GM12878 (cell line): Measurements from ENCODE around the gene PDCD5. TPM values are rescaled to one million over a fixed set of nuclear protein-coding genes. Genes with fewer than 3 reads are reported as not detected.

Experiments
- ASH2L ChIP-seq: fragments of 300-600, 200-600 bp; sonication (generic); IDR thresholded peaks from 2 replicates; pipeline ENCODE4 v1.6.1; 2017; ENCODE audit warnings: low read depth, mild to moderate bottlenecking, borderline replicate concordance
- ATF7 ChIP-seq: fragments of 450-650 bp; IDR thresholded peaks from 2 replicates; pipeline ENCODE4 v1.6.1; 2016; ENCODE audit warnings: low read depth, mild to moderate bottlenecking
- BHLHE40 ChIP-seq, 2 experiments: fragments of 450-650 bp in 1 of 2; IDR thresholded peaks; 2 replicates each; pipeline ENCODE4 v1.6.1; 2011 to 2017; ENCODE audit warnings: low read depth in 2 of 2, borderline replicate concordance in 1 of 2, improper control_type of control experiment in 1 of 2, low read length in 1 of 2, mild to moderate bottlenecking in 1 of 2
- BRCA1 ChIP-seq: IDR thresholded peaks from 2 replicates; pipeline ENCODE4 v1.6.1; 2011; ENCODE audit warnings: low read depth, low read length, improper control_type of control experiment
- CHD1 ChIP-seq: IDR thresholded peaks from 2 replicates; pipeline ENCODE4 v1.6.1; 2012; ENCODE audit warnings: low read depth, low read length, improper control_type of control experiment
- GATAD2B ChIP-seq: fragments of 450-650 bp; conservative IDR thresholded peaks from 2 replicates; pipeline ENCODE4 v1.6.1; 2017; ENCODE audit warnings: low read depth, mild to moderate bottlenecking, moderate library complexity
- IKZF1 ChIP-seq: fragments of 450-650 bp; conservative IDR thresholded peaks from 2 replicates; pipeline ENCODE4 v1.6.1; 2017; ENCODE audit warnings: antibody characterized with exemption, mild to moderate bottlenecking
- IKZF2 ChIP-seq, 2 experiments: fragments of 450-650 bp; IDR thresholded peaks; 2 replicates each; pipeline ENCODE4 v1.6.1; 2017; ENCODE audit warnings: mild to moderate bottlenecking in 2 of 2, moderate library complexity in 2 of 2
- KLF5 ChIP-seq: fragments of 450-650 bp; IDR thresholded peaks from 2 replicates; pipeline ENCODE4 v1.6.1; 2014; ENCODE audit warnings: mild to moderate bottlenecking; ENCODE audit not compliant: partially characterized antibody
- LARP7 ChIP-seq: fragments of 450-650 bp; IDR thresholded peaks from 2 replicates; pipeline ENCODE4 v1.6.1; 2017; ENCODE audit warnings: mild to moderate bottlenecking
- MYC ChIP-seq: IDR thresholded peaks from 2 replicates; pipeline ENCODE4 v1.6.1; 2011; ENCODE audit warnings: mild to moderate bottlenecking, low read length, moderate library complexity, inconsistent platforms; ENCODE audit not compliant: insufficient read depth, insufficient replicate concordance, insufficient read length, severe bottlenecking
- NR2C1 ChIP-seq: fragments of 450-650 bp; IDR thresholded peaks from 2 replicates; pipeline ENCODE4 v1.6.1; 2017; ENCODE audit warnings: antibody characterized with exemption, mild to moderate bottlenecking, moderate library complexity
- POLR2AphosphoS5 ChIP-seq: IDR thresholded peaks from 2 replicates; pipeline ENCODE4 v1.6.1; 2011; ENCODE audit warnings: mild to moderate bottlenecking, low read length, inconsistent platforms
- RCOR1 ChIP-seq: conservative IDR thresholded peaks from 2 replicates; pipeline ENCODE4 v1.6.1; 2012; ENCODE audit warnings: low read depth, low read length, improper control_type of control experiment
- RUNX3 ChIP-seq: IDR thresholded peaks from 2 replicates; pipeline ENCODE4 v1.6.1; 2012; ENCODE audit warnings: low read length, inconsistent platforms
- SMAD5 ChIP-seq: IDR thresholded peaks from 2 replicates; pipeline ENCODE4 v1.6.1; 2016; ENCODE audit warnings: antibody characterized with exemption, low read depth
- SUZ12 ChIP-seq: fragments of 200-600 bp; sonication (generic); IDR thresholded peaks from one replicate; pipeline ENCODE4 v1.6.1; 2018; ENCODE audit warnings: antibody characterized with exemption, mild to moderate bottlenecking; ENCODE audit not compliant: unreplicated experiment
- TCF7 ChIP-seq: IDR thresholded peaks from 2 replicates; pipeline ENCODE4 v1.6.1; 2014; ENCODE audit warnings: antibody characterized with exemption, borderline replicate concordance
- WRNIP1 ChIP-seq: IDR thresholded peaks from 2 replicates; pipeline ENCODE4 v1.6.1; 2011; ENCODE audit warnings: low read depth, low read length, improper control_type of control experiment, borderline replicate concordance
- ZNF207 ChIP-seq: fragments of 450-650 bp; IDR thresholded peaks from 2 replicates; pipeline ENCODE4 v1.6.1; 2014; ENCODE audit warnings: antibody characterized with exemption, mild to moderate bottlenecking, borderline replicate concordance
- ZNF217 ChIP-seq: fragments of 450-650 bp; IDR thresholded peaks from 2 replicates; pipeline ENCODE4 v1.6.1; 2017; ENCODE audit warnings: antibody characterized with exemption, mild to moderate bottlenecking
- ZNF24 ChIP-seq: fragments of 450-650 bp; IDR thresholded peaks from 2 replicates; pipeline ENCODE4 v1.6.1; 2017; ENCODE audit warnings: antibody characterized with exemption, mild to moderate bottlenecking
- polyA plus RNA-seq, 11 experiments: library from polyadenylated mRNA; depleted of rRNA in 4 of 11; unstranded in 6 of 11; stranded (reverse) in 5 of 11; fragments of >200 nt; fragmentation: Nextera tagmentation in 4 of 11; fragmentation: Illumina TruSeq in 1 of 11; extraction: Ambion mirVana in 4 of 11; extraction: Trizol in 1 of 11; gene quantifications; 1 replicate in 1 of 11; 2 replicates in 10 of 11; pipeline versions ENCODE4 v1.2.1 to v1.2.3, GENCODE V29; 2011 to 2016; ENCODE audit warnings: inconsistent platforms in 2 of 11, missing spikeins in 2 of 11, low read depth in 1 of 11
- total RNA-seq, 4 experiments: library from RNA; depleted of rRNA in 3 of 4; stranded (reverse); fragments of >200 nt in 3 of 4; fragmentation: Illumina TruSeq in 1 of 4; extraction: Trizol in 1 of 4; gene quantifications; 2 replicates each; pipeline versions ENCODE4 v1.2.1 to v1.2.3, GENCODE V29; 2013 to 2021
- TF ChIP-seq, protein P1 (sequence below): fragments of 450-650 bp; IDR thresholded peaks from 2 replicates; pipeline ENCODE4 v1.6.1; 2017; ENCODE audit warnings: mild to moderate bottlenecking, moderate library complexity
- TF ChIP-seq, protein P2 (sequence below): fragments of 450-650 bp; IDR thresholded peaks from 2 replicates; pipeline ENCODE4 v1.6.1; 2017; ENCODE audit warnings: mild to moderate bottlenecking, moderate library complexity

The PDCD5 gene
- total and polyA plus RNA-seq, 10 of the 15 experiments (the other 5 are each of a cell fraction or from before 2014, with no cell fraction given), result 124 to 556 (median 227) TPM

DNA sequence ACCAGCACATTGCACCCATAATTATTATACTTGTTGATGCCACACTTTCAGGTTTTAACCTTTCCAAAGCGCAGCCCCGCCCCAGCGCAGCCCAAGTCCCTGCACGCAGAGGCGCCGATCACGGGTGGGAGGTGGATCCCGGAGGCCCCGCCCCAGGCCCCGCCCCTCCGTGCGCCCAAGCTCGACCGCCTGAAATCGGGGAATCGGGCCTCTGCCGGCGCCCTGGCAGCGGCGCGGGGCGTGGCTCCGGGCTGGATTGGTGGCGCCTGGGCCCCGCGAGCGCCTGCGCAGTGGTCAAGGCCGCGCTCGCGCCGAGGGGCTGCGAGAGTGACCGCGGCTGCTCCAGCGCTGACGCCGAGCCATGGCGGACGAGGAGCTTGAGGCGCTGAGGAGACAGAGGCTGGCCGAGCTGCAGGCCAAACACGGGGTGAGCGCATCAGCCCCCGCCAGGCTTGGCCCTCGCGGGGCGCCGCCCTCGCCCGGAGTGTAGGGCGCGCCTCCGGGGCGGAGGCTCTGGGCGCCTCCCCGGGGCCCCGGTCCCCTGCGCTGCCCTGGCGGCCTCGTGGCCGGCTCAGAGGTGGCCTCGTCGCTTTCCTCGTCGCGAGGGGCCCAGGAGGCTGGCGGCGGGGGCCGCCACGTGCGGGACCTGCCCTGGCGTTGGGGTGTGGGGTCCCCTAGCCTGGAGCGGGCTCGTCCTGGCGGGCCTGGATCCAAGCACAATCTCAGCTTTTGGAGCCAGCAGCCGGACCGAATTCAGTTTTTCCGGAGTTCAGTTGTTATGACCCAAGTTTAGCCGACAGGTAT lies at the start of gene PDCD5 (continued):
- no peak for TF ChIP-seq TCF7
- no peak for TF ChIP-seq SUZ12
- no peak for TF ChIP-seq CHD1
- no peak for TF ChIP-seq BRCA1
- TF ChIP-seq IKZF1, result peak; percentile 81
- peak; percentile 55 for TF ChIP-seq MYC
- 0 out of 2 replicates have a peak, but pooled peaks have one; percentile 65 for TF ChIP-seq GATAD2B
- TF ChIP-seq RCOR1, result no peak
- no peak for TF ChIP-seq SMAD5
- no peak for TF ChIP-seq WRNIP1
- TF ChIP-seq KLF5, result peak; percentile 24
- peak; percentile 41; the same call in 1 of the 2 replicates for TF ChIP-seq RUNX3
- TF ChIP-seq ZNF24, result no peak
- TF ChIP-seq ATF7, result no peak
- no peak for TF ChIP-seq IKZF2 (IDR thresholded peaks at IDR 0.05)
- TF ChIP-seq POLR2AphosphoS5, result peak; percentile 81
- TF ChIP-seq ASH2L, result 0 out of 2 replicates have a peak, but pooled peaks have one; percentile 66
- TF ChIP-seq ZNF217, result no peak
- TF ChIP-seq, protein P1, sequence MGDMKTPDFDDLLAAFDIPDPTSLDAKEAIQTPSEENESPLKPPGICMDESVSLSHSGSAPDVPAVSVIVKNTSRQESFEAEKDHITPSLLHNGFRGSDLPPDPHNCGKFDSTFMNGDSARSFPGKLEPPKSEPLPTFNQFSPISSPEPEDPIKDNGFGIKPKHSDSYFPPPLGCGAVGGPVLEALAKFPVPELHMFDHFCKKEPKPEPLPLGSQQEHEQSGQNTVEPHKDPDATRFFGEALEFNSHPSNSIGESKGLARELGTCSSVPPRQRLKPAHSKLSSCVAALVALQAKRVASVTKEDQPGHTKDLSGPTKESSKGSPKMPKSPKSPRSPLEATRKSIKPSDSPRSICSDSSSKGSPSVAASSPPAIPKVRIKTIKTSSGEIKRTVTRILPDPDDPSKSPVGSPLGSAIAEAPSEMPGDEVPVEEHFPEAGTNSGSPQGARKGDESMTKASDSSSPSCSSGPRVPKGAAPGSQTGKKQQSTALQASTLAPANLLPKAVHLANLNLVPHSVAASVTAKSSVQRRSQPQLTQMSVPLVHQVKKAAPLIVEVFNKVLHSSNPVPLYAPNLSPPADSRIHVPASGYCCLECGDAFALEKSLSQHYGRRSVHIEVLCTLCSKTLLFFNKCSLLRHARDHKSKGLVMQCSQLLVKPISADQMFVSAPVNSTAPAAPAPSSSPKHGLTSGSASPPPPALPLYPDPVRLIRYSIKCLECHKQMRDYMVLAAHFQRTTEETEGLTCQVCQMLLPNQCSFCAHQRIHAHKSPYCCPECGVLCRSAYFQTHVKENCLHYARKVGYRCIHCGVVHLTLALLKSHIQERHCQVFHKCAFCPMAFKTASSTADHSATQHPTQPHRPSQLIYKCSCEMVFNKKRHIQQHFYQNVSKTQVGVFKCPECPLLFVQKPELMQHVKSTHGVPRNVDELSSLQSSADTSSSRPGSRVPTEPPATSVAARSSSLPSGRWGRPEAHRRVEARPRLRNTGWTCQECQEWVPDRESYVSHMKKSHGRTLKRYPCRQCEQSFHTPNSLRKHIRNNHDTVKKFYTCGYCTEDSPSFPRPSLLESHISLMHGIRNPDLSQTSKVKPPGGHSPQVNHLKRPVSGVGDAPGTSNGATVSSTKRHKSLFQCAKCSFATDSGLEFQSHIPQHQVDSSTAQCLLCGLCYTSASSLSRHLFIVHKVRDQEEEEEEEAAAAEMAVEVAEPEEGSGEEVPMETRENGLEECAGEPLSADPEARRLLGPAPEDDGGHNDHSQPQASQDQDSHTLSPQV, result 0 out of 2 replicates have a peak, but pooled peaks have one; percentile 5
- TF ChIP-seq BHLHE40 (IDR thresholded peaks at IDR 0.05; ENCODE audit: borderline replicate concordance in 1 of 2, low read depth in 2 of 2, low read length in 1 of 2), result peak; percentile 65 to 66; a peak in 3 of 4 replicates
- TF ChIP-seq ZNF207, result peak; percentile 45; the same call in 1 of the 2 replicates
- TF ChIP-seq LARP7, result peak; percentile 93
- TF ChIP-seq, protein P2, sequence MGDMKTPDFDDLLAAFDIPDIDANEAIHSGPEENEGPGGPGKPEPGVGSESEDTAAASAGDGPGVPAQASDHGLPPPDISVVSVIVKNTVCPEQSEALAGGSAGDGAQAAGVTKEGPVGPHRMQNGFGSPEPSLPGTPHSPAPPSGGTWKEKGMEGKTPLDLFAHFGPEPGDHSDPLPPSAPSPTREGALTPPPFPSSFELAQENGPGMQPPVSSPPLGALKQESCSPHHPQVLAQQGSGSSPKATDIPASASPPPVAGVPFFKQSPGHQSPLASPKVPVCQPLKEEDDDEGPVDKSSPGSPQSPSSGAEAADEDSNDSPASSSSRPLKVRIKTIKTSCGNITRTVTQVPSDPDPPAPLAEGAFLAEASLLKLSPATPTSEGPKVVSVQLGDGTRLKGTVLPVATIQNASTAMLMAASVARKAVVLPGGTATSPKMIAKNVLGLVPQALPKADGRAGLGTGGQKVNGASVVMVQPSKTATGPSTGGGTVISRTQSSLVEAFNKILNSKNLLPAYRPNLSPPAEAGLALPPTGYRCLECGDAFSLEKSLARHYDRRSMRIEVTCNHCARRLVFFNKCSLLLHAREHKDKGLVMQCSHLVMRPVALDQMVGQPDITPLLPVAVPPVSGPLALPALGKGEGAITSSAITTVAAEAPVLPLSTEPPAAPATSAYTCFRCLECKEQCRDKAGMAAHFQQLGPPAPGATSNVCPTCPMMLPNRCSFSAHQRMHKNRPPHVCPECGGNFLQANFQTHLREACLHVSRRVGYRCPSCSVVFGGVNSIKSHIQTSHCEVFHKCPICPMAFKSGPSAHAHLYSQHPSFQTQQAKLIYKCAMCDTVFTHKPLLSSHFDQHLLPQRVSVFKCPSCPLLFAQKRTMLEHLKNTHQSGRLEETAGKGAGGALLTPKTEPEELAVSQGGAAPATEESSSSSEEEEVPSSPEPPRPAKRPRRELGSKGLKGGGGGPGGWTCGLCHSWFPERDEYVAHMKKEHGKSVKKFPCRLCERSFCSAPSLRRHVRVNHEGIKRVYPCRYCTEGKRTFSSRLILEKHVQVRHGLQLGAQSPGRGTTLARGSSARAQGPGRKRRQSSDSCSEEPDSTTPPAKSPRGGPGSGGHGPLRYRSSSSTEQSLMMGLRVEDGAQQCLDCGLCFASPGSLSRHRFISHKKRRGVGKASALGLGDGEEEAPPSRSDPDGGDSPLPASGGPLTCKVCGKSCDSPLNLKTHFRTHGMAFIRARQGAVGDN, result peak; percentile 78
- TF ChIP-seq NR2C1, result peak; percentile 33; the same call in 1 of the 2 replicates
